ENCODE results near the gene CYBA.
A peak's percentile ranks its signal among the peaks of the same experiment; 100 is the strongest.

Gene CYBA

GRCh38 chr16:88624481-88624880 is 26.4 kb downstream of the CYBA start:
- no peaks in the 10 kb centered on the region for H3K36me3 Mint-ChIP-seq

GRCh38 chr16:88623858-88624257 is 27.0 kb downstream of the CYBA start:
- Mint-ChIP-seq H3K27ac (no peak overlapping the region), H3K27me3 (no peaks in the 10 kb centered on the region), H3K4me1 (ENCODE audit: low read depth) (peaks cover 23% of the 10 kb centered on the region), H3K36me3 (no peaks in the 10 kb centered on the region), H3K4me3 (no peak overlapping the region), H3K9me3 (ENCODE audit: low read depth) (no peaks in the 10 kb centered on the region)

More at GRCh38 chr16:88624481-88624880, 26.4 kb downstream of the CYBA start:
- peaks cover 16% of the 10 kb centered on the region for H3K4me1 Mint-ChIP-seq (ENCODE audit: low read depth)
- H3K27me3 Mint-ChIP-seq: no peaks in the 10 kb centered on the region
- H3K4me3 Mint-ChIP-seq: no peak overlapping the region
- no peak overlapping the region for H3K27ac Mint-ChIP-seq
- no peaks in the 10 kb centered on the region for H3K9me3 Mint-ChIP-seq (ENCODE audit: low read depth)

- Mint-ChIP-seq H3K4me1 (ENCODE audit: low read depth) (peaks cover 31% of the 10 kb centered on the region), H3K27ac (peak overlapping the region; percentile 41), H3K36me3 (no peaks in the 10 kb centered on the region), H3K9me3 (ENCODE audit: low read depth) (no peaks in the 10 kb centered on the region), H3K4me3 (no peak overlapping the region), H3K27me3 (no peaks in the 10 kb centered on the region)
Measured at GRCh38 chr16:88622866-88623265, 28.0 kb downstream of the CYBA start.

- Mint-ChIP-seq H3K36me3 (no peaks in the 10 kb centered on the region), H3K4me3 (no peak overlapping the region), H3K9me3 (ENCODE audit: low read depth) (no peaks in the 10 kb centered on the region), H3K27ac (no peak overlapping the region), H3K27me3 (no peaks in the 10 kb centered on the region), H3K4me1 (ENCODE audit: low read depth) (peaks cover 31% of the 10 kb centered on the region)
Measured at GRCh38 chr16:88622125-88622524, 28.7 kb downstream of the CYBA start.

- Mint-ChIP-seq H3K27ac (peak overlapping the region; percentile 75), H3K4me3 (peak overlapping the region; percentile 58), H3K27me3 (no peaks in the 10 kb centered on the region), H3K36me3 (no peaks in the 10 kb centered on the region), H3K4me1 (ENCODE audit: low read depth) (peaks cover 37% of the 10 kb centered on the region), H3K9me3 (ENCODE audit: low read depth) (no peaks in the 10 kb centered on the region)
Measured at GRCh38 chr16:88619859-88620815, 30.7 kb downstream of the CYBA start.

- no peaks in the 10 kb centered on the region for H3K9me3 Mint-ChIP-seq (ENCODE audit: low read depth)
- H3K36me3 Mint-ChIP-seq: no peaks in the 10 kb centered on the region
- H3K4me1 Mint-ChIP-seq (ENCODE audit: low read depth): peaks cover 38% of the 10 kb centered on the region
- no peaks in the 10 kb centered on the region for H3K27me3 Mint-ChIP-seq
- no peak overlapping the region for H3K4me3 Mint-ChIP-seq
- peak overlapping the region; percentile 28 for H3K27ac Mint-ChIP-seq
Measured at GRCh38 chr16:88618956-88619667, 31.7 kb downstream of the CYBA start.

- Mint-ChIP-seq H3K36me3 (peaks cover 4% of the 10 kb centered on the region), H3K27me3 (no peaks in the 10 kb centered on the region), H3K9me3 (ENCODE audit: low read depth) (no peaks in the 10 kb centered on the region), H3K4me3 (no peak overlapping the region), H3K27ac (no peak overlapping the region), H3K4me1 (ENCODE audit: low read depth) (peaks cover 42% of the 10 kb centered on the region)
Measured at GRCh38 chr16:88618182-88618955, 32.5 kb downstream of the CYBA start.

- Mint-ChIP-seq H3K9me3 (ENCODE audit: low read depth) (no peaks in the 10 kb centered on the region), H3K27me3 (no peaks in the 10 kb centered on the region), H3K36me3 (peaks cover 4% of the 10 kb centered on the region), H3K4me3 (no peak overlapping the region), H3K27ac (peak overlapping the region; percentile 61), H3K4me1 (ENCODE audit: low read depth) (peaks cover 45% of the 10 kb centered on the region)
Measured at GRCh38 chr16:88617268-88618031, 33.4 kb downstream of the CYBA start.

GRCh38 chr16:88616736-88617135 is 34.1 kb downstream of the CYBA start:
- Mint-ChIP-seq H3K36me3 (peaks cover 4% of the 10 kb centered on the region), H3K4me3 (no peak overlapping the region), H3K27me3 (no peaks in the 10 kb centered on the region), H3K27ac (peak overlapping the region; percentile 10), H3K9me3 (ENCODE audit: low read depth) (no peaks in the 10 kb centered on the region), H3K4me1 (ENCODE audit: low read depth) (peaks cover 45% of the 10 kb centered on the region)

- Mint-ChIP-seq H3K27ac (peak overlapping the region; percentile 10), H3K36me3 (peaks cover 4% of the 10 kb centered on the region), H3K27me3 (no peaks in the 10 kb centered on the region), H3K9me3 (ENCODE audit: low read depth) (no peaks in the 10 kb centered on the region), H3K4me1 (ENCODE audit: low read depth) (peaks cover 42% of the 10 kb centered on the region), H3K4me3 (no peak overlapping the region)
Measured at GRCh38 chr16:88616320-88616719, 34.5 kb downstream of the CYBA start.

- Mint-ChIP-seq H3K27ac (no peak overlapping the region), H3K27me3 (no peaks in the 10 kb centered on the region), H3K9me3 (ENCODE audit: low read depth) (no peaks in the 10 kb centered on the region), H3K36me3 (peaks cover 7% of the 10 kb centered on the region), H3K4me1 (ENCODE audit: low read depth) (peaks cover 34% of the 10 kb centered on the region), H3K4me3 (no peak overlapping the region)
Measured at GRCh38 chr16:88614818-88615580, 35.9 kb downstream of the CYBA start.

GRCh38 chr16:88613911-88614817 is 36.7 kb downstream of the CYBA start:
- Mint-ChIP-seq H3K27me3 (no peaks in the 10 kb centered on the region), H3K27ac (no peak overlapping the region), H3K9me3 (ENCODE audit: low read depth) (no peaks in the 10 kb centered on the region), H3K4me1 (ENCODE audit: low read depth) (peaks cover 26% of the 10 kb centered on the region), H3K4me3 (no peak overlapping the region), H3K36me3 (peaks cover 7% of the 10 kb centered on the region)

- Mint-ChIP-seq H3K27ac (no peak overlapping the region), H3K27me3 (no peaks in the 10 kb centered on the region), H3K4me1 (ENCODE audit: low read depth) (peaks cover 17% of the 10 kb centered on the region), H3K36me3 (peaks cover 7% of the 10 kb centered on the region), H3K9me3 (ENCODE audit: low read depth) (no peaks in the 10 kb centered on the region), H3K4me3 (no peak overlapping the region)
Measured at GRCh38 chr16:88613293-88613692, 37.6 kb downstream of the CYBA start.

All from activated naive CD8-positive, alpha-beta T cell (primary cell).